Panc1 (cell line): Measurements from ENCODE around the gene MPPED1. TPM values are rescaled to one million over a fixed set of nuclear protein-coding genes. Genes with fewer than 3 reads are reported as not detected.

Experiments used
- ATAC-seq: fragments of 200-7000 bp; cut with Tn5 transposase; 2 replicates; pipeline ENCODE4 v1.9.1; 2020; ENCODE audit warnings: mild to moderate bottlenecking, moderate library complexity
- BruUV-seq: library from RNA; stranded (reverse); fragments of 400-500 nt; replicated peaks from 2 replicates; lab custom pipeline; 2021; lab: Mats Ljungman, UMichigan
- CTCF ChIA-PET: fragments of 300-600 bp; sonication (Branson Sonifier 250); formaldehyde crosslinking; loops from one replicate; lab custom pipeline; 2022; ENCODE audit warnings: antibody characterized with exemption; lab: Charles Lee
- POLR2A ChIA-PET: fragments of 300-600 bp; sonication (Branson Sonifier 250); formaldehyde crosslinking; loops from one replicate; lab custom pipeline; 2022; ENCODE audit warnings: antibody characterized with exemption; lab: Charles Lee
- DNase-seq: peaks from one replicate; pipeline ENCODE4 v3.0.0-alpha.2; 2010; ENCODE audit warnings: low read depth, low spot score
- H3K27ac ChIP-seq: 2 replicates; pipeline ENCODE4 v1.5.1; 2011; ENCODE audit warnings: mild to moderate bottlenecking, low read length, inconsistent platforms
- H3K27me3 ChIP-seq: fragments of 200-500 bp; sonication (Bioruptor generic); 2 replicates; pipeline ENCODE4 v1.6.0; 2014; ENCODE audit warnings: low read length, inconsistent platforms; ENCODE audit not compliant: control insufficient read depth, insufficient read depth
- H3K36me3 ChIP-seq: fragments of 200-500 bp; sonication (Bioruptor generic); 2 replicates; pipeline ENCODE4 v1.5.1; 2014; ENCODE audit warnings: inconsistent platforms, mild to moderate bottlenecking, low read length, moderate library complexity; ENCODE audit not compliant: control insufficient read depth, insufficient read depth
- H3K4me1 ChIP-seq: 2 replicates; pipeline ENCODE4 v1.5.1; 2011; ENCODE audit warnings: inconsistent platforms, mild to moderate bottlenecking, low read length, moderate library complexity; ENCODE audit not compliant: control insufficient read depth, insufficient read depth
- H3K4me3 ChIP-seq, 2 experiments: 2 replicates each; pipeline ENCODE4 v1.5.1; 2011 to 2012; ENCODE audit warnings: low read depth in 2 of 2, low read length in 2 of 2, mild to moderate bottlenecking in 2 of 2, inconsistent platforms in 1 of 2, moderate library complexity in 1 of 2
- H3K9me3 ChIP-seq: fragments of 200-500 bp; sonication (Bioruptor generic); 2 replicates; pipeline ENCODE4 v1.5.1; 2014; ENCODE audit warnings: low read depth, mild to moderate bottlenecking, inconsistent platforms, low read length, moderate library complexity; ENCODE audit not compliant: control insufficient read depth, insufficient read depth
- CTCF ChIP-seq: fragments of 450-650 bp; IDR thresholded peaks from 2 replicates; pipeline ENCODE4 v1.5.1; 2017; ENCODE audit warnings: mild to moderate bottlenecking
- POLR2AphosphoS5 ChIP-seq: IDR thresholded peaks from 2 replicates; pipeline ENCODE4 v1.6.1; 2012; ENCODE audit warnings: mild to moderate bottlenecking, low read depth, low read length, moderate library complexity
- REST ChIP-seq, 2 experiments: IDR thresholded peaks; 2 replicates each; pipeline ENCODE4 v1.6.1; 2011 to 2012; ENCODE audit warnings: low read depth in 2 of 2, control low read depth in 1 of 2, low read length in 1 of 2, mild to moderate bottlenecking in 1 of 2, moderate library complexity in 1 of 2; ENCODE audit not compliant: insufficient read depth in 1 of 2
- SIN3A ChIP-seq: IDR thresholded peaks from 2 replicates; pipeline ENCODE4 v1.6.1; 2012; ENCODE audit warnings: low read depth, mild to moderate bottlenecking, low read length, moderate library complexity, borderline replicate concordance; ENCODE audit not compliant: insufficient read depth
- TCF7L2 ChIP-seq: IDR thresholded peaks from 2 replicates; pipeline ENCODE4 v1.6.1; 2011; ENCODE audit warnings: mild to moderate bottlenecking, low read depth, low read length, inconsistent platforms
- in situ Hi-C: cut with HindIII; loops from 2 replicates; pipeline ENCODE4 v1.10.0; 2016; ENCODE audit warnings: low sequenced_read_pairs, low pct_unique_long_range_greater_than_20kb
- intact Hi-C: fragments of 100-400 bp; cut with micrococcal nuclease; formaldehyde crosslinking; loops from one replicate; pipeline ENCODE4 v1.10.0; 2022; ENCODE audit not compliant: unreplicated experiment
- total RNA-seq: library from RNA; stranded (reverse); gene quantifications from one replicate; pipeline ENCODE4 v1.2.1, GENCODE V29; 2021; ENCODE audit not compliant: unreplicated experiment

Gene MPPED1
- total RNA-seq, 1 experiment from 2014 or later = not detected

- ChIA-PET POLR2A (no interaction called here), CTCF (no interaction called here)
- Histone ChIP-seq H3K27ac (no peak overlapping the region), H3K4me3 (no peak overlapping the region), H3K36me3 (no peaks in the 10 kb centered on the region), H3K9me3 (no peaks in the 10 kb centered on the region), H3K4me1 (no peaks in the 10 kb centered on the region), H3K27me3 (0 out of 2 replicates have a peak, but pooled peaks cover 2% of the 10 kb centered on the region)
- ATAC-seq (no peak), DNase-seq (no peak)
- TF ChIP-seq CTCF = no peak
- TF ChIP-seq REST (IDR thresholded peaks at IDR 0.05; ENCODE audit: insufficient read depth in 1 of 2, low read depth in 2 of 2, low read length in 1 of 2) = no peak
- no peak for TF ChIP-seq SIN3A
- TF ChIP-seq POLR2AphosphoS5 = no peak
- no peak for TF ChIP-seq TCF7L2
- in situ Hi-C loops = no loop called here
- intact Hi-C loops = no loop called here
- no TSS peak for BruUV-seq
Observed at GRCh38 chr22:43376765-43377547, 34.9 kb upstream of the MPPED1 start.

- H3K27me3 ChIP-seq = 0 out of 2 replicates have a peak, but pooled peaks cover 2% of the 10 kb centered on the region
- no TSS peak for BruUV-seq
- in situ Hi-C loops (no loop called here), intact Hi-C loops (no loop called here)
- H3K27ac ChIP-seq = no peak overlapping the region
- ChIA-PET POLR2A (no interaction called here), CTCF (no interaction called here)
- ATAC-seq (no peak), DNase-seq (no peak)
- H3K4me3 ChIP-seq = no peak overlapping the region
- TF ChIP-seq SIN3A = no peak
- TF ChIP-seq TCF7L2 = no peak
- TF ChIP-seq REST (IDR thresholded peaks at IDR 0.05; ENCODE audit: insufficient read depth in 1 of 2, low read depth in 2 of 2, low read length in 1 of 2) = no peak
- TF ChIP-seq CTCF = no peak
- TF ChIP-seq POLR2AphosphoS5 = no peak
- no peaks in the 10 kb centered on the region for H3K9me3 ChIP-seq
- no peaks in the 10 kb centered on the region for H3K4me1 ChIP-seq
- H3K36me3 ChIP-seq = no peaks in the 10 kb centered on the region
Observed at GRCh38 chr22:43377548-43377895, 34.3 kb upstream of the MPPED1 start.
